ENCODE measurements around the gene WDR33. TPM values are rescaled to one million over a fixed set of nuclear protein-coding genes. Genes with fewer than 3 reads are reported as not detected.

The WDR33 gene
- total and polyA plus RNA-seq, 10 of the 15 experiments (the other 5 are each of a cell fraction or from before 2014, with no cell fraction given), result 29.2 to 73.8 (median 45.6) TPM

DNA sequence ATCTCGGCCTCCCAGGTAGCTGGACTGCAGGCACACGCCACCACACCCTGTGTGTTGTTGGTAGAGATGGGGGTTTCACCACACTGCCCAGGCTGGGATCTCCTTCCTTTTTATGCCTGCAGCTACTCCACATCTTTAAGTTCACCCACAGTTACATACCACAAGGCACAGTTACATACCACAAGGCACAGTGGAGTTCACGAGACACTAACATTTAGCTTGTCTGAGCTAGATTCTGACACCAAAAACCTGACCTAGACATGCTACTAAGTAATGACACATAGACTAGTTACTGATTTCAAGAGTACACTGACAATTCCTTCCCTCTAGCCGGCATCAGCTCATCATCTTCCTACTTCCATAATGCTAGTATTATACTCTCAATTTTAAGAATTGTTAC, 42.7 kb upstream of the WDR33 start:
- no TSS peak for BruUV-seq (replicated peaks)
- Histone ChIP-seq H3K9ac (ENCODE audit: control insufficient read depth, insufficient read depth, low read length) (no peak overlapping the region), H3K9me3 (replicated peaks; ENCODE audit: control insufficient read depth, insufficient read depth, low read length) (no peaks in the 10 kb centered on the region), H3K4me2 (ENCODE audit: control insufficient read depth, insufficient read depth) (no peak overlapping the region; the same call in 1 of the 2 replicates), H2AFZ (ENCODE audit: control insufficient read depth, low read depth, low read length) (no peak overlapping the region), H3K4me1 (ENCODE audit: control insufficient read depth, insufficient read depth, low read length) (0 out of 2 replicates have a peak, but pooled peaks cover 2% of the 10 kb centered on the region), H3K27ac (ENCODE audit: control insufficient read depth, insufficient read depth) (no peak overlapping the region), H3K4me3 (no peak overlapping the region), H3K36me3 (ENCODE audit: control insufficient read depth in 2 of 2, insufficient read depth in 2 of 2, low read length in 1 of 2) (peaks cover 0 to 9% of the 10 kb centered on the region in 2 experiments; a peak in 1 of 4 replicates), H3K27me3 (replicated peaks in 1 of 2; ENCODE audit: control insufficient read depth in 2 of 2, insufficient read depth in 2 of 2, low read length in 1 of 2) (no peaks in the 10 kb centered on the region), H4K20me1 (ENCODE audit: control insufficient read depth, insufficient read depth) (peaks cover 2% of the 10 kb centered on the region; the same call in 1 of the 2 replicates), H3K79me2 (ENCODE audit: control insufficient read depth, insufficient read depth, low read length) (peaks cover 65% of the 10 kb centered on the region)
- peak; percentile 54 for FAIRE-seq
- 39% methylated on average over 4 of the region's 4 CpGs for WGBS (ENCODE audit: insufficient coverage, insufficient replicate concordance, low lambda C conversion rate, missing lambda C conversion rate)
- no peak for DNase-seq (ENCODE audit: low read depth, low spot score)
- POLR2A ChIA-PET, result interaction anchor here (0.5 to 0.9 kb wide), 4 partner anchors 70 to 136 kb away, joined by 3 to 6 read pairs (median 4); no protein-coding TSS in a partner anchor
- CTCF ChIA-PET, result interaction anchor here (1.2 kb wide), 1 partner anchor 9 kb away, joined by 3 read pairs; no protein-coding TSS in a partner anchor
- SMC1A ChIA-PET (ENCODE audit: uncharacterized antibody, unreplicated experiment), result interaction anchor here (0.7 to 2.5 kb wide), 6 partner anchors 24 to 149 kb away, joined by 3 to 8 read pairs (median 5); no protein-coding TSS in a partner anchor
- in situ Hi-C loops (cut with MboI) (no loop called here), intact Hi-C loops (cut with micrococcal nuclease; ENCODE audit: unreplicated experiment) (no loop called here)
- TF ChIP-seq BHLHE40 (IDR thresholded peaks at IDR 0.05; ENCODE audit: borderline replicate concordance in 1 of 2, low read depth in 2 of 2, low read length in 1 of 2) (peak in 1 of 2 experiments; percentile 54; a peak in 1 of 4 replicates), FOXK2 (IDR thresholded peaks at IDR 0.05) (no peak), RAD21 (IDR thresholded peaks at IDR 0.05; ENCODE audit: insufficient read depth, low read depth, low read length) (no peak)
- TF ChIP-seq, protein P1, sequence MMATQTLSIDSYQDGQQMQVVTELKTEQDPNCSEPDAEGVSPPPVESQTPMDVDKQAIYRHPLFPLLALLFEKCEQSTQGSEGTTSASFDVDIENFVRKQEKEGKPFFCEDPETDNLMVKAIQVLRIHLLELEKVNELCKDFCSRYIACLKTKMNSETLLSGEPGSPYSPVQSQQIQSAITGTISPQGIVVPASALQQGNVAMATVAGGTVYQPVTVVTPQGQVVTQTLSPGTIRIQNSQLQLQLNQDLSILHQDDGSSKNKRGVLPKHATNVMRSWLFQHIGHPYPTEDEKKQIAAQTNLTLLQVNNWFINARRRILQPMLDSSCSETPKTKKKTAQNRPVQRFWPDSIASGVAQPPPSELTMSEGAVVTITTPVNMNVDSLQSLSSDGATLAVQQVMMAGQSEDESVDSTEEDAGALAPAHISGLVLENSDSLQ (IDR thresholded peaks at IDR 0.05), result no peak
- TF ChIP-seq, protein P2, sequence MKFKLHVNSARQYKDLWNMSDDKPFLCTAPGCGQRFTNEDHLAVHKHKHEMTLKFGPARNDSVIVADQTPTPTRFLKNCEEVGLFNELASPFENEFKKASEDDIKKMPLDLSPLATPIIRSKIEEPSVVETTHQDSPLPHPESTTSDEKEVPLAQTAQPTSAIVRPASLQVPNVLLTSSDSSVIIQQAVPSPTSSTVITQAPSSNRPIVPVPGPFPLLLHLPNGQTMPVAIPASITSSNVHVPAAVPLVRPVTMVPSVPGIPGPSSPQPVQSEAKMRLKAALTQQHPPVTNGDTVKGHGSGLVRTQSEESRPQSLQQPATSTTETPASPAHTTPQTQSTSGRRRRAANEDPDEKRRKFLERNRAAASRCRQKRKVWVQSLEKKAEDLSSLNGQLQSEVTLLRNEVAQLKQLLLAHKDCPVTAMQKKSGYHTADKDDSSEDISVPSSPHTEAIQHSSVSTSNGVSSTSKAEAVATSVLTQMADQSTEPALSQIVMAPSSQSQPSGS (IDR thresholded peaks at IDR 0.05; ENCODE audit: low read length), result no peak
- TF ChIP-seq, protein P3, sequence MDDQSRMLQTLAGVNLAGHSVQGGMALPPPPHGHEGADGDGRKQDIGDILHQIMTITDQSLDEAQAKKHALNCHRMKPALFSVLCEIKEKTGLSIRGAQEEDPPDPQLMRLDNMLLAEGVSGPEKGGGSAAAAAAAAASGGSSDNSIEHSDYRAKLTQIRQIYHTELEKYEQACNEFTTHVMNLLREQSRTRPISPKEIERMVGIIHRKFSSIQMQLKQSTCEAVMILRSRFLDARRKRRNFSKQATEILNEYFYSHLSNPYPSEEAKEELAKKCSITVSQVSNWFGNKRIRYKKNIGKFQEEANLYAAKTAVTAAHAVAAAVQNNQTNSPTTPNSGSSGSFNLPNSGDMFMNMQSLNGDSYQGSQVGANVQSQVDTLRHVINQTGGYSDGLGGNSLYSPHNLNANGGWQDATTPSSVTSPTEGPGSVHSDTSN (IDR thresholded peaks at IDR 0.05; ENCODE audit: insufficient replicate concordance, low read depth, low read length), result no peak
- ATAC-seq, result peak; percentile 3; the same call in 1 of the 3 replicates
- RAD21 ChIA-PET (ENCODE audit: unreplicated experiment), result no interaction called here
